Ammon's horn (tissue), 1 donor: ENCODE measurements around the gene ITCH.

Experiments
- DNase-seq: peaks from one replicate; pipeline ENCODE4 v3.0.0-alpha.2; 2016; ENCODE audit warnings: low spot score

Gene ITCH

GRCh38 chr20:34549291-34549928 is 186.3 kb downstream of the ITCH start:
- DNase-seq = no peak

GRCh38 chr20:34549929-34550305 is 186.8 kb downstream of the ITCH start:
- DNase-seq = no peak

DNA sequence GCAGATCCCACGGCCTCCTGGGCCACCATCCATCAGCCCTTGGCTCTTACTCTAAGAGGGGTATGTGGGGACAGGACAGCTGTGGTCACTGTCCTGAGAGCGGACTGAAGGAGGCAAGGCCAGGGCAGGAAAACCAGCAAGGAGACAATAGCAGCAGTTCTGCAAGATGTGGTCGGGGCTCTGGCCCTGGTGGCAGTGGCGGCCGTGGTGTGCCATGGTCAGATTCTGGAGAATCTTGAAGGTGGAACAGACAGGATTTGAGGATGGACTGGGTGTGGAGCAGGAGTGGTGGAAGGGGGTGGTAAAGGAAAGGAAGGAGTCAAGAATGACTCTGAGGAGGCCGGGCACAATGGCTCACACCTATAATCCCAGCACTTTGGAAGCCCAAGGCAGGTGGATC is 189.5 kb downstream of the ITCH start:
- DNase-seq = no peak

DNA sequence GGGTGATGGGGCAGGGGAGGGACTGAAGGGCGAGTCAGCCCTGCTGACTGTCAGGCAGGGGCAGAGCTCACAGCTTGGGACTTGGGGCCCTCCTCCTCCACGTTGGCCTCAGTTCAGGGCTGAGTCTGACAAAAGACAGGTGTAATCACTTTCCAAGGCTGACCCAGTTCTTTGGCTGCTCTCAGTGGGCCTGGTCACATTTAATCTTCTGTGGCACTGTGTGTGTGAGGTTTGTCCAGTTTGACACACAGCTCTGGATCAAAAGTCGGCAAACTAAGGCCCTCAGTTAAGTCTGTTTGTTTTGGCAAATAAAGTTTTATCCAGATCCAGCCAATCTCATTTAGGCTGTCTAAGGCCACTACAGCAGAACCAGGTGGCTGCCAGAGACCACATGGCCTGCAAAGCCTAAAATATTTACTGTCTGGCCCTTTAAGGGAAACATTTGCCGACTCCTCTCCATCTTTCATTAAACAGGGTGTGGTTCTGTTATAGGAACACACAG is 190.3 kb downstream of the ITCH start:
- no peak for DNase-seq

GRCh38 chr20:34557936-34558319 is 194.9 kb downstream of the ITCH start:
- DNase-seq = no peak

GRCh38 chr20:34558320-34559218 is 195.5 kb downstream of the ITCH start, which contains the start of gene MAP1LC3A:
TSS of gene MAP1LC3A (plus strand) at chr20:34558718. CDS start at chr20:34558869, 151 bp downstream.
- peak; percentile 97 for DNase-seq

- no peak for DNase-seq
Observed at GRCh38 chr20:34559311-34560140, 196.5 kb downstream of the ITCH start.

- DNase-seq = peak; percentile 77
Observed at GRCh38 chr20:34560141-34560523, 197.1 kb downstream of the ITCH start.

DNA sequence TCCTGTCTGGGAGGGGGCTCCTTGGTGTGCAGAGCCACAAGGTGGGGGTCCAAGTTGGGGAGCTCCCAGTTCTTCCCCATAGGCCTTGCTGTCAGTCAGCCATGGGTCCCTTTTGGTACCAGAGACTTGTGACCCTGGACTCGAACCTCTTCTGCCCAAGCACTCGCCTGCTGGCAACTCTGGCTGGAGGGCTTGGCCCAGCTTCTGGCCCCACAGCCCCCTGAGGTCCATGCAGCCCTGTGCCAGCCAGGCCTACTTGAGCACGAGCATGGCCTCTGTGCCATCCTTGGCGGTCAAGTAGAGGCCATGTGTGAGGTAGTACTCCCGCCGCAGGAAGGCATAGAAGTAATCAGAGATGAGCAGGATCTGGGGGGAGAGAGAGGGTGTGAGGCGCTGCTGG is 197.5 kb downstream of the ITCH start:
- DNase-seq = no peak
